Lung (tissue), 12 donors: ENCODE data around the gene KIF26A. TPM values are rescaled to one million over a fixed set of nuclear protein-coding genes. Genes with fewer than 3 reads are reported as not detected.
A peak's percentile ranks its signal among the peaks of the same experiment; 100 is the strongest.

Experiments used
- ATAC-seq: fragments of 200-7000 bp; cut with Tn5 transposase; one replicate; pipeline ENCODE4 v1.9.1; 2020; ENCODE audit warnings: moderate number of reproducible peaks; ENCODE audit not compliant: insufficient read depth, low FRiP score
- DNase-seq, 3 donors: peaks; one replicate each; pipeline ENCODE4 v3.0.0-alpha.2; 2013 to 2017
- H3K27ac ChIP-seq, 2 donors: one replicate each; pipeline ENCODE4 v1.5.1; 2013; ENCODE audit warnings: mild to moderate bottlenecking in 2 of 2, moderate library complexity in 2 of 2, control low read depth in 1 of 2, inconsistent platforms in 1 of 2, low read depth in 1 of 2, low read length in 1 of 2
- H3K27me3 ChIP-seq, 3 donors: one replicate each; pipeline ENCODE4 v1.5.1; 2013; ENCODE audit warnings: low read length in 2 of 3; ENCODE audit not compliant: control insufficient read depth in 3 of 3, insufficient read depth in 3 of 3
- H3K36me3 ChIP-seq, 4 donors: one replicate each; pipeline ENCODE4 v1.5.1; 2013; ENCODE audit warnings: low read length in 4 of 4, mild to moderate bottlenecking in 1 of 4, moderate library complexity in 1 of 4; ENCODE audit not compliant: control insufficient read depth in 4 of 4, insufficient read depth in 4 of 4
- H3K4me1 ChIP-seq, 5 donors: one replicate each; pipeline ENCODE4 v1.5.1; 2013; ENCODE audit warnings: low read length in 5 of 5, mild to moderate bottlenecking in 2 of 5, moderate library complexity in 1 of 5; ENCODE audit not compliant: control insufficient read depth in 5 of 5, insufficient read depth in 5 of 5
- H3K4me3 ChIP-seq: one replicate; pipeline ENCODE4 v1.5.1; 2013; ENCODE audit warnings: mild to moderate bottlenecking, control low read depth, moderate library complexity
- H3K9ac ChIP-seq, 2 donors: one replicate each; pipeline ENCODE4 v1.5.1; 2013; ENCODE audit warnings: low read length in 2 of 2, control low read depth in 1 of 2; ENCODE audit not compliant: insufficient read depth in 1 of 2
- H3K9me3 ChIP-seq, 4 donors: one replicate each; pipeline ENCODE4 v1.5.1; 2013; ENCODE audit warnings: low read length in 3 of 4, mild to moderate bottlenecking in 1 of 4, moderate library complexity in 1 of 4; ENCODE audit not compliant: control insufficient read depth in 4 of 4, insufficient read depth in 3 of 4
- WGBS, 2 donors: extraction: QIAGEN DNeasy Blood & Tissue Kit; methylation state at CpG; one replicate each; pipeline ENCODE4 v1.1.7; 2013; 5-methylcytosine and 5-hydroxymethylcytosine counted together
- polyA plus RNA-seq, 2 donors: library from polyadenylated mRNA; stranded (reverse); fragments of 200-250 nt; gene quantifications; one replicate each; pipeline ENCODE4 v1.2.1, GENCODE V29; 2013
- total RNA-seq, 2 donors: library from RNA; depleted of rRNA in 1 of 2; stranded (reverse); fragments of >200 nt in 1 of 2; gene quantifications; one replicate each; pipeline ENCODE4 v1.2.1, GENCODE V29; 2014 to 2021
- TF ChIP-seq, protein P1 (sequence below): IDR thresholded peaks from 2 replicates; pipeline ENCODE4 v1.5.1; 2012; ENCODE audit warnings: mild to moderate bottlenecking; ENCODE audit errors: control extremely low read depth, extremely low read depth
- donor health status: control.
- donor health status: control.
- donor health status: Bipolar disorder and iron deficiency.
- donor health status: healthy.
- donor health status: DM: yes; HTN: yes; CAD: no.

Gene KIF26A
- total and polyA plus RNA-seq, 4 donors: 2.4 to 11.4 (median 4.5) TPM

DNA sequence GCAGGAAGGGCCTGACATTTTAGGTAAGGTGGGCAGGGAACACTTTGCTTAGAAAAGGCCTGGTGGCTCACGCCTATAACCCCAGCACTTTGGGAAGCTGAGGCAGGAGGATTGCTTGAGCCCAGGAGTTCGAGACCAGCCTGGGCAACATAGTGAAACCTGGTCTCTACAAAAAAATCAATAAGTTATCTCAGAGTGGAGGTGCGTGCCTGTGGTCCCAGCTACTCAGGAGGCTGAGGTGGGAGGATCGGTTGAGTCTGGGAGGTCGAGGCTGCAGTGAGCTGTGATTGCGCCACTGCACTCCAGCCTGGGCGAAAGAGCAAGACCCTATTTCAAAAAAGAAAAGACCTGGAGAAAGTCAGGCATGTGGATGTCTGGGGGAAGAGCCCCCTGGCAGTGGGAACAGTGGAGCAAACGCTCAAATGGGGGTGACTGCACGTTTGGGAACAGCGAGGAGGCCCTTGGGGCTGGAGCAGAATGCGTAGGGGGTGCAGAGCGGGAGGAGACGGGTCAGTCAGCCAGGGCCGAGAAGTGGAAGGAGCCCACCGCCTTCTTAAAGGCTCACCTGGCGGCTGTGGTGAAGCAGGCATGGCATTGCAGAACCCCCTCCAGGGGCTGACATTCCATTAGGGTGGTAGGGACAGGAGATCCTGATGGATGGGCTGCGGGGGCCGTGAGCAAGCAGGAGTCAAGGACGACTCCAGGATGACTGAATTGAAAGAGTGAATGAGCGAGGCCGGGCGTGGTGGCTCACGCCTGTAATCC, 6.2 kb upstream of the KIF26A start:
- H3K36me3 ChIP-seq: no peaks in the 10 kb centered on the region

GRCh38 chr14:104132981-104133380, 5.4 kb upstream of the KIF26A start:
- H3K27ac ChIP-seq: no peak overlapping the region
- H3K36me3 ChIP-seq: no peaks in the 10 kb centered on the region
- peak; percentile 49 to 59 (median 59) for DNase-seq
- no peak overlapping the region for H3K4me3 ChIP-seq
- H3K9me3 ChIP-seq: peaks cover 0 to 6% (median 1%) of the 10 kb centered on the region in 4 donors
- 33% methylated on average over 7 of the region's 7 CpGs for WGBS, 2 donors
- H3K27me3 ChIP-seq: peaks cover 14 to 27% (median 25%) of the 10 kb centered on the region in 3 donors
- ATAC-seq: no peak
- TF ChIP-seq, protein P1, sequence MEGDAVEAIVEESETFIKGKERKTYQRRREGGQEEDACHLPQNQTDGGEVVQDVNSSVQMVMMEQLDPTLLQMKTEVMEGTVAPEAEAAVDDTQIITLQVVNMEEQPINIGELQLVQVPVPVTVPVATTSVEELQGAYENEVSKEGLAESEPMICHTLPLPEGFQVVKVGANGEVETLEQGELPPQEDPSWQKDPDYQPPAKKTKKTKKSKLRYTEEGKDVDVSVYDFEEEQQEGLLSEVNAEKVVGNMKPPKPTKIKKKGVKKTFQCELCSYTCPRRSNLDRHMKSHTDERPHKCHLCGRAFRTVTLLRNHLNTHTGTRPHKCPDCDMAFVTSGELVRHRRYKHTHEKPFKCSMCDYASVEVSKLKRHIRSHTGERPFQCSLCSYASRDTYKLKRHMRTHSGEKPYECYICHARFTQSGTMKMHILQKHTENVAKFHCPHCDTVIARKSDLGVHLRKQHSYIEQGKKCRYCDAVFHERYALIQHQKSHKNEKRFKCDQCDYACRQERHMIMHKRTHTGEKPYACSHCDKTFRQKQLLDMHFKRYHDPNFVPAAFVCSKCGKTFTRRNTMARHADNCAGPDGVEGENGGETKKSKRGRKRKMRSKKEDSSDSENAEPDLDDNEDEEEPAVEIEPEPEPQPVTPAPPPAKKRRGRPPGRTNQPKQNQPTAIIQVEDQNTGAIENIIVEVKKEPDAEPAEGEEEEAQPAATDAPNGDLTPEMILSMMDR: no peak
- H3K9ac ChIP-seq: no peak overlapping the region
- H3K4me1 ChIP-seq: peaks cover 0 to 34% (median 3%) of the 10 kb centered on the region in 5 donors

More for the DNA sequence above, 6.2 kb upstream of the KIF26A start:
- 74 to 81% methylated on average over 23 of the region's 23 CpGs for WGBS, 2 donors
- Histone ChIP-seq H3K4me1 (peaks cover 0 to 26% (median 2%) of the 10 kb centered on the region in 5 donors), H3K4me3 (no peak overlapping the region), H3K9ac (no peak overlapping the region), H3K27ac (no peak overlapping the region), H3K9me3 (peaks cover 0 to 6% (median 1%) of the 10 kb centered on the region in 4 donors), H3K27me3 (peaks cover 14 to 24% (median 23%) of the 10 kb centered on the region in 3 donors)
- peak in 1 of 3 donors; percentile 6 for DNase-seq
- no peak for ATAC-seq
- TF ChIP-seq, protein P1: no peak

- peak in 1 of 3 donors; percentile 8 for DNase-seq
- H3K27ac ChIP-seq: no peak overlapping the region
- TF ChIP-seq, protein P1: no peak
Observed at GRCh38 chr14:104133496-104133895, 4.9 kb upstream of the KIF26A start.

More at GRCh38 chr14:104133496-104133895, 4.9 kb upstream of the KIF26A start:
- peaks cover 14 to 27% (median 25%) of the 10 kb centered on the region in 3 donors for H3K27me3 ChIP-seq
- H3K4me3 ChIP-seq: no peak overlapping the region
- 82 to 85% methylated on average over 9 of the region's 9 CpGs for WGBS, 2 donors
- H3K9ac ChIP-seq: no peak overlapping the region
- ATAC-seq: no peak
- H3K36me3 ChIP-seq: no peaks in the 10 kb centered on the region
- peaks cover 0 to 35% (median 3%) of the 10 kb centered on the region in 5 donors for H3K4me1 ChIP-seq
- peaks cover 0 to 6% (median 1%) of the 10 kb centered on the region in 4 donors for H3K9me3 ChIP-seq
